OCI-LY1 (cell line): Measurements from ENCODE around the gene IRF5.

Experiments
- H2AFZ ChIP-seq: fragments of 200-600 bp; sonication (generic), shearing (Covaris generic); 2 replicates; pipeline ENCODE4 v1.6.0; 2014; ENCODE audit warnings: antibody characterized with exemption, mild to moderate bottlenecking, low read length
- H3F3A ChIP-seq: fragments of 200-600 bp; sonication (generic), shearing (Covaris generic); 2 replicates; pipeline ENCODE4 v1.6.0; 2014; ENCODE audit warnings: mild to moderate bottlenecking, antibody characterized with exemption, low read length, moderate library complexity; ENCODE audit not compliant: insufficient read depth
- H3K27ac ChIP-seq: fragments of 200-600 bp; sonication (generic); 2 replicates; pipeline ENCODE4 v1.5.1; 2014; ENCODE audit warnings: low read length, mixed run types, mild to moderate bottlenecking, low read depth; ENCODE audit not compliant: poor library complexity, severe bottlenecking
- H3K27me3 ChIP-seq: fragments of 200-600 bp; sonication (generic); 2 replicates; pipeline ENCODE4 v1.6.0; 2014; ENCODE audit warnings: antibody characterized with exemption, mild to moderate bottlenecking, low read length, moderate library complexity; ENCODE audit not compliant: insufficient read depth
- H3K36me3 ChIP-seq: fragments of 200-600 bp; sonication (generic); 2 replicates; pipeline ENCODE4 v1.6.1; 2014; ENCODE audit warnings: mild to moderate bottlenecking, antibody characterized with exemption, low read length, moderate library complexity, mixed read lengths; ENCODE audit not compliant: insufficient read depth
- H3K4me1 ChIP-seq: fragments of 200-600 bp; sonication (generic); 2 replicates; pipeline ENCODE4 v1.5.1; 2014; ENCODE audit warnings: mild to moderate bottlenecking, low read length, moderate library complexity; ENCODE audit not compliant: insufficient read depth, severe bottlenecking
- H3K4me2 ChIP-seq: fragments of 200-600 bp; sonication (generic), shearing (Covaris generic); 2 replicates; pipeline ENCODE4 v1.6.1; 2014; ENCODE audit warnings: low read length
- H3K4me3 ChIP-seq: fragments of 200-600 bp; sonication (generic); 2 replicates; pipeline ENCODE4 v1.5.1; 2014; ENCODE audit warnings: low read length, low read depth, mild to moderate bottlenecking, mixed read lengths; ENCODE audit not compliant: poor library complexity, severe bottlenecking
- H3K79me2 ChIP-seq: fragments of 200-600 bp; shearing (Covaris generic); 2 replicates; pipeline ENCODE4 v1.6.1; 2016; ENCODE audit warnings: mixed run types, low read length, mixed read lengths; ENCODE audit not compliant: insufficient read depth
- H3K9ac ChIP-seq: fragments of 200-600 bp; sonication (generic), shearing (Covaris generic); 2 replicates; pipeline ENCODE4 v1.6.1; 2014; ENCODE audit warnings: mild to moderate bottlenecking, low read length, mixed read lengths
- H3K9me2 ChIP-seq: fragments of 200-600 bp; sonication (generic), shearing (Covaris generic); 2 replicates; pipeline ENCODE4 v1.6.1; 2014; ENCODE audit warnings: low read depth, mild to moderate bottlenecking, low read length, mixed read lengths
- H3K9me3 ChIP-seq: fragments of 200-600 bp; shearing (Covaris generic); 2 replicates; pipeline ENCODE4 v1.6.1; 2014; ENCODE audit warnings: low read length, mixed read lengths
- H4K20me1 ChIP-seq: fragments of 200-600 bp; sonication (generic), shearing (Covaris generic); 2 replicates; pipeline ENCODE4 v1.6.0; 2016; ENCODE audit warnings: mild to moderate bottlenecking, low read length; ENCODE audit not compliant: insufficient read depth
- CTCF ChIP-seq: fragments of 200-600 bp; sonication (generic), shearing (Covaris generic); IDR thresholded peaks from 2 replicates; pipeline ENCODE4 v1.5.1; 2017; ENCODE audit warnings: mild to moderate bottlenecking, antibody characterized with exemption, low read length, moderate library complexity, mixed read lengths
- EZH2 ChIP-seq: fragments of 200-600 bp; sonication (generic), shearing (Covaris generic); IDR thresholded peaks from 2 replicates; pipeline ENCODE4 v1.8.0; 2017; ENCODE audit warnings: borderline replicate concordance, mixed run types, mild to moderate bottlenecking, antibody characterized with exemption, low read length, moderate library complexity, mixed read lengths

The IRF5 gene

GRCh38 chr7:128937647-128938543, at the start of gene IRF5:
TSS of gene IRF5 (plus strand) at chr7:128937927. CDS start at chr7:128942082, 4,155 bp downstream.
- Histone ChIP-seq H3K79me2 (no peaks in the 10 kb centered on the region), H3K4me3 (peak within 1 kb of the TSS; percentile 66), H3K4me1 (peaks cover 49% of the 10 kb centered on the region), H3K9ac (peak within 1 kb of the TSS; percentile 55), H3K27ac (no peak within 1 kb of the TSS), H3K27me3 (0 out of 2 replicates have a peak, but pooled peaks cover 10% of the 10 kb centered on the region), H2AFZ (no peak within 1 kb of the TSS), H3F3A (no peaks in the 10 kb centered on the region), H4K20me1 (no peaks in the 10 kb centered on the region), H3K9me3 (no peaks in the 10 kb centered on the region), H3K36me3 (no peaks in the 10 kb centered on the region), H3K4me2 (peak within 1 kb of the TSS; percentile 76), H3K9me2 (no peaks in the 10 kb centered on the region)
- no peak for TF ChIP-seq CTCF
- no peak for TF ChIP-seq EZH2

- no peaks in the 10 kb centered on the region for H3K36me3 ChIP-seq
- no peak overlapping the region for H3K27ac ChIP-seq
- no peaks in the 10 kb centered on the region for H3F3A ChIP-seq
- peaks cover 20% of the 10 kb centered on the region for H3K4me1 ChIP-seq
- H3K9me3 ChIP-seq, result no peaks in the 10 kb centered on the region
- no peak overlapping the region for H3K4me2 ChIP-seq
- no peak overlapping the region for H2AFZ ChIP-seq
- TF ChIP-seq CTCF (no peak), EZH2 (no peak)
- H3K9ac ChIP-seq, result no peak overlapping the region
- peaks cover 7% of the 10 kb centered on the region; the same call in 1 of the 2 replicates for H3K27me3 ChIP-seq
- no peaks in the 10 kb centered on the region for H3K79me2 ChIP-seq
- H3K4me3 ChIP-seq, result no peak overlapping the region
- H3K9me2 ChIP-seq, result no peaks in the 10 kb centered on the region
- no peaks in the 10 kb centered on the region for H4K20me1 ChIP-seq
Measured at GRCh38 chr7:128888039-128888755, 49.5 kb upstream of the IRF5 start.

GRCh38 chr7:128888756-128889095, 49.0 kb upstream of the IRF5 start:
- Histone ChIP-seq H3K9ac (no peak overlapping the region), H2AFZ (no peak overlapping the region), H3K79me2 (no peaks in the 10 kb centered on the region), H4K20me1 (no peaks in the 10 kb centered on the region), H3K27ac (no peak overlapping the region), H3K9me2 (no peaks in the 10 kb centered on the region), H3K4me2 (no peak overlapping the region), H3K9me3 (no peaks in the 10 kb centered on the region), H3F3A (no peaks in the 10 kb centered on the region), H3K36me3 (no peaks in the 10 kb centered on the region), H3K4me1 (peaks cover 18% of the 10 kb centered on the region), H3K27me3 (peaks cover 10% of the 10 kb centered on the region; the same call in 1 of the 2 replicates), H3K4me3 (no peak overlapping the region)
- TF ChIP-seq CTCF (no peak), EZH2 (no peak)
